Measurements from ENCODE around the gene CCR5.

DNA sequence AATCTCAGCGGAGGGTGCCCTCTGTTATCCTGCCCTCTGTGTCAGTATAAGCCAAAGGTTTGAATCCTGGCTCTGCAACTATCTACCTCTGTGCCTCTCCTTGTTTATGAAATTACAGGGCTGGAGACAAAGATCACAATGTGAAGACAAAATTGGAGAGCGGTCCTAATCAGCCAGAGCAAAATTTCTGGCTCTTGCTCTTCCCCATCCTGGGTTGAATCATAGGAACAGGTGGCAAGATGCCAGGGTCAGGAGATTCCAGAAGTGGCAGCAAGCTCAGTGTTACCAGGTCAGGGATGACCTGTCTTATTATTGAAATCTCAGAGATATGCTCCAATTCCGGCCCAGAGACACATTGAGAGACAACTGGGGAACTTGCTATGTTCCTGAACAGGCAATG lies 19.1 kb upstream of the CCR5 start:
- TF ChIP-seq, protein P1, sequence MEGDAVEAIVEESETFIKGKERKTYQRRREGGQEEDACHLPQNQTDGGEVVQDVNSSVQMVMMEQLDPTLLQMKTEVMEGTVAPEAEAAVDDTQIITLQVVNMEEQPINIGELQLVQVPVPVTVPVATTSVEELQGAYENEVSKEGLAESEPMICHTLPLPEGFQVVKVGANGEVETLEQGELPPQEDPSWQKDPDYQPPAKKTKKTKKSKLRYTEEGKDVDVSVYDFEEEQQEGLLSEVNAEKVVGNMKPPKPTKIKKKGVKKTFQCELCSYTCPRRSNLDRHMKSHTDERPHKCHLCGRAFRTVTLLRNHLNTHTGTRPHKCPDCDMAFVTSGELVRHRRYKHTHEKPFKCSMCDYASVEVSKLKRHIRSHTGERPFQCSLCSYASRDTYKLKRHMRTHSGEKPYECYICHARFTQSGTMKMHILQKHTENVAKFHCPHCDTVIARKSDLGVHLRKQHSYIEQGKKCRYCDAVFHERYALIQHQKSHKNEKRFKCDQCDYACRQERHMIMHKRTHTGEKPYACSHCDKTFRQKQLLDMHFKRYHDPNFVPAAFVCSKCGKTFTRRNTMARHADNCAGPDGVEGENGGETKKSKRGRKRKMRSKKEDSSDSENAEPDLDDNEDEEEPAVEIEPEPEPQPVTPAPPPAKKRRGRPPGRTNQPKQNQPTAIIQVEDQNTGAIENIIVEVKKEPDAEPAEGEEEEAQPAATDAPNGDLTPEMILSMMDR (IDR thresholded peaks at IDR 0.05), result no peak
- TF ChIP-seq EZH2 (IDR thresholded peaks at IDR 0.05) (no peak), EZH2phosphoT487 (IDR thresholded peaks at IDR 0.05) (no peak)
